ENCODE measurements around the gene TRIM29.

DNA sequence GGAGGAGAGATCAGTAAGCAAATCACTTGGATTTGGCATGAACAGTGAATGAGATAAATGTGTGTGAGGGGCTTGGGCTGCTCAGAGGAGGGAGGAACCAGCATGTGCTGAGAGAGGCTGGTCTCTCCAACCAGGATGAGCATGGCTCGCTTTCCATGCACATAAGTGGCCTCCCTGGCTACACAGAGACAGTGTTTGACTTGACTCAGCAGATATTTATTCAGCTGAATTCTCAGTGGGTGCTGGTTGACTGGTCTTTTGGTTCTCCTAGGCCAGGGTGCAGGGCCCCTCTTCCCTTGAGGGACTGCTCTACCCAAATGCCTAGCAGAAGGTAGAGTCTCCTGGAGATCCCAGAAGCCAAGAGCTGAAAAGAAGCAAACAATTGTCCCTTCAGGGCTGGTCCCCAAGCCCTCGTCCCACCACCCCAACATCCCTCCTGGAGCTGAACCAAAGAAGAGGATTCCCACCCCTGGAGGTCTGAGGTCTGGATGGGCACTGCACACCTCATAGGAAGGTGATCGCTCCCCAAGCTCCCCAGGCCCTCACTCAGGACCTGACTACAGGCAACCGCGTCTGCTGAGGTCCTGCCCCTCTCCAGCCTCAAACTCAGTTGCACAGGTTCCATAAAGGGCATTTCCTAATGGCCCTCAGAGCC, 3.3 kb upstream of the TRIM29 start:
- TF ChIP-seq, protein P1, sequence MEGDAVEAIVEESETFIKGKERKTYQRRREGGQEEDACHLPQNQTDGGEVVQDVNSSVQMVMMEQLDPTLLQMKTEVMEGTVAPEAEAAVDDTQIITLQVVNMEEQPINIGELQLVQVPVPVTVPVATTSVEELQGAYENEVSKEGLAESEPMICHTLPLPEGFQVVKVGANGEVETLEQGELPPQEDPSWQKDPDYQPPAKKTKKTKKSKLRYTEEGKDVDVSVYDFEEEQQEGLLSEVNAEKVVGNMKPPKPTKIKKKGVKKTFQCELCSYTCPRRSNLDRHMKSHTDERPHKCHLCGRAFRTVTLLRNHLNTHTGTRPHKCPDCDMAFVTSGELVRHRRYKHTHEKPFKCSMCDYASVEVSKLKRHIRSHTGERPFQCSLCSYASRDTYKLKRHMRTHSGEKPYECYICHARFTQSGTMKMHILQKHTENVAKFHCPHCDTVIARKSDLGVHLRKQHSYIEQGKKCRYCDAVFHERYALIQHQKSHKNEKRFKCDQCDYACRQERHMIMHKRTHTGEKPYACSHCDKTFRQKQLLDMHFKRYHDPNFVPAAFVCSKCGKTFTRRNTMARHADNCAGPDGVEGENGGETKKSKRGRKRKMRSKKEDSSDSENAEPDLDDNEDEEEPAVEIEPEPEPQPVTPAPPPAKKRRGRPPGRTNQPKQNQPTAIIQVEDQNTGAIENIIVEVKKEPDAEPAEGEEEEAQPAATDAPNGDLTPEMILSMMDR (conservative IDR thresholded peaks at IDR 0.05), result no peak
- TF ChIP-seq EZH2 (IDR thresholded peaks at IDR 0.05; ENCODE audit: low read depth), result no peak
